NCI-H748 treated with DMSO at 0.1 percent for 48 hours (cell line): ENCODE results near the gene TMEM132C.
A peak's percentile ranks its signal among the peaks of the same experiment; 100 is the strongest.
"Not testable (repeated sequence)": the region's sequence is repeated elsewhere in the genome, so short reads cannot be mapped to it uniquely, and the experiment has no call there.

Source experiments
- DNase-seq: peaks from one replicate; lab custom pipeline; 2025; lab: John Stamatoyannopoulos, UW

The TMEM132C gene

DNA sequence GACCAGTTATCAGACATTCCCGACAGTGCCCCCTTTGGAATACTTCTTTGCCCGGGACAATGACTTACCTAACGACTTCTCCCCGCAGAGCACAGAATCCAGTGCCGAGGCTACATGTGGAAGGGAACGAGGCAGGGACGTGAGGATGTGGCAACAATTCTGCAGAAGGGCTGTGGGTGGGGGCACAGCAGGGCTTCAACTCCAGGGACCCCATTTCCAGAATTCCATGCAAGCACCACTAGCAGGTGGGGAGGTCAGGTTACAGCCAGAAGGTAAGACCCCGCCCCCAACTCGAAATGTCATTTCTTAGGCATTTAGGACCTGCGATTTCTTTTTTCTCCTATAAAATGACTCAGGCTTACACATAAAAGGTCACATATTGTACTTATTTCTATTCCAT is 207.9 kb downstream of the TMEM132C start:
- no peak for DNase-seq

DNA sequence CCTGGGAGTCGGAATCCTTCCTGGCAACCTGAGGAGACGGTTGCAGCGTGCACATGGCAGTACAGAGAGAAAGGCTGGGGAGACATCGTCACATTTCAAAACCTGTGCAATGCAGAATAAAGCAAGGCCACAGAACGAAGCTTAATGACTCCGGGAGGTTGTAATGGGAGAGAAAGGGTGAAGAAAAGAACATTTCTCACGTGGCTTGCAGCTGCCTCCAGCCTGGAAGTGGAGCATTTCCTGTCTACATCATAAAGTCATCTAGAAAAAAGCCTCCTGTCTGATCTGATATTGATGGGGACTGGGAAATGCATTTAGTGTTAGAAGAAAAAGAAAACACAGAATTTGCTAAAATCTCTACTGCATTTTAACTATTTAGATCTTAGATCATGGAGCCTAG is 209.3 kb downstream of the TMEM132C start:
- DNase-seq, result no peak

DNA sequence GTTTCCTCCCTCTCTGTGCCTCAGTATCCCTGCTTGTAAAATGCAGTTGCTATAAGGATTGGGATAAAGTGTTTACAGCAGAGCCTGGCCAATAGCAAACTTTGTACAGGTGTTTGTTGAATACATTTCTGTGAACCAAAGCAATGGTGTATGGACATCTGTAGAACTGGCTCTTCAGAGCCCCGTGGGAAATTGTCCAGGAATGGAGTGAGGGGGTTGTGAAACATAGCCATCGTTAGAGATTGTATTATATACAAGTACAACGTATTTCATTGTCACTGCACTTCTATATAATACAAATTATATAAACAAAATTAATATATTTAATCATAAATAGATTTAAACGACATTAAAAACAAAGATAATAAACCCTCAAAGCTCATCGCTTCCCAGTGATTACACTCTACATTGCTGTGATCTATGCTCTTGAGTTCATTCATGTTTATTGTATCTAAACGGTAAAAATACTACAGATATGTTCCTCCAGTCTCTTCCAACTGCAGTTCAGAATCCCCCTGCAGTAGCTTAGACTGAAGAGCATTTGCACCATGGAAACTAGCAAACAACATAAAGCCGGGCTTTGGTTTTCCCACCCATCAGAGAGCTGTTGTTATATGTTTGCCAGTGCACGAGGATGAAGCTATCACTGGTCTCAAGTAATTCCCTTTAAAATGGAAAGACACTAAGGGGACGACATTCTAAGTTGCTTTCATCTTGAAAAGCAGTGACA is 216.7 kb downstream of the TMEM132C start:
- DNase-seq, result no peak

DNA sequence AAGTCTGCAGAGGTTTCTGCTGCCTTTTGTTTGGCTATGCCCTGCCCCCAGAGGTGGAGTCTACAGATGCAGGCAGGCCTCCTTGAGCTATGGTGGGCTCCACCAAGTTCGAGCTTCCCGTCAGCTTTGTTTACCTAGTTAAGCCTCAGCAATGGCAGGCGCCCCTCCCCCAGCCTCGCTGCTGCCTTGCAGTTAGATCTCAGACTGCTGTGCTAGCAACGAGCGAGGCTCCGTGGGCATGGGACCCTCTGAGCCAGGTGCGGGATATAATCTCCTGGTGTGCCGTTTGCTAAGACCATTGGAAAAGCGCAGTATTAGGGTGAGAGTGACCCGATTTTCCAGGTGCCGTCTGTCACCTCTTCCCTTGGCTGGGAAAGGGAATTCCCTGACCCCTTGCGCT is 230.4 kb downstream of the TMEM132C start:
- not testable (repeated sequence) for DNase-seq

DNA sequence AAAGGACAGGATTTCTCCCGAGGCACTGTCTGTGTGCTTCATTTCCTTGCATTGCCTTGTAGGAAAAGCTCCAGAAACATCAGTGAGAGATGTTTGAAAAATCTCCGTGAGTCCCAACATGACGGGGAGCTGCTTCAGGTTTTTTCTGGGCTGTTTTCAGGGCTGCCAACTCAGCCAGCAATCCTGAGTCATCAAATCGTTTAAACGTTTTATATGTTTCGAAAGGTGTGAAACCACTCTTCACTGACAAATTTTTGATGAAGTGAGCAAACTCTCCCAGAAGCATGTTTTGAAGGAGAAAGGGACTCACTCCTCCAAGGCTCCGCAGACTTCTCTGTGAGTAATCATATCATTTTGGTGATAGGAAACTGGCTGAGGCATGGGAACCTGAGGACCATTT is 240.5 kb downstream of the TMEM132C start:
- no peak for DNase-seq

DNA sequence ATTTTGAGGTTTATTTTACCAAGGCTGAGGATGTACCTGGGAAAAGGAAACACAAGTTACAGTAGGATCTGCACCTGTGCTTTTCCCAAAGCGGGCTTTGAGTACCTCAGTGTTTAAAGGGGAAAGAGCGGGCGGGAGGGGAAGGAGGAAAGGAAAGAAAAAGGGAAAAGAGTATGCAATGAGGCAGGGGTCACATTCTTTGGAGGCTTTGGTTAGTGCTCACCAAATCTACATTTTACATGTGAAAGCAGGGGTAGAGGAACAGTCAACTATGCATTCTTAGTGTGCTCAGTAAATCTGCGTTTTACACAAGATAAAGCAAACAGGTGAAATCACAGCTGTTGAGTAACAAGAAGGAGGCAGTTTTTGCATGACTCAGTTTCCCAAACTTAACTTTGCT is 242.2 kb downstream of the TMEM132C start:
- DNase-seq, result no peak

DNA sequence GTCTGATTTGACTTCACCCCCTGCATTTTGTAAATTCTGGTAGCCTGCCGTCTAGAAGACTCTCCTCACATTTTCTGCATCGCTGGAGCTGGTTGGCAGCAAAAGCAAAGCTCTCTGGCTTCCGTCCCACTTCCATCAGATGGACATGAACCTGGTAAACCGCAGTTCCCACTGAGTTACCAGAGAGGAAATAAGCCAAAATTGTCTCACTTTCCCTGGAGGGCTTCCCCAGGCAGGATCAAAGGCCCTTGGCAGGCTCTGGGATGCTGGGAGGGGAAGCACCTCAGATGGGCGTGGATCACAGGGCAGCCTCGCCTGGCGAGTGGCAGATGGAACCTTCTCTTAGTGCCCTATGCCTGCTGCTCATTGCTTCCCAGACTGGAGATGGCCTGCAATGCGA is 243.5 kb downstream of the TMEM132C start:
- no peak for DNase-seq

DNA sequence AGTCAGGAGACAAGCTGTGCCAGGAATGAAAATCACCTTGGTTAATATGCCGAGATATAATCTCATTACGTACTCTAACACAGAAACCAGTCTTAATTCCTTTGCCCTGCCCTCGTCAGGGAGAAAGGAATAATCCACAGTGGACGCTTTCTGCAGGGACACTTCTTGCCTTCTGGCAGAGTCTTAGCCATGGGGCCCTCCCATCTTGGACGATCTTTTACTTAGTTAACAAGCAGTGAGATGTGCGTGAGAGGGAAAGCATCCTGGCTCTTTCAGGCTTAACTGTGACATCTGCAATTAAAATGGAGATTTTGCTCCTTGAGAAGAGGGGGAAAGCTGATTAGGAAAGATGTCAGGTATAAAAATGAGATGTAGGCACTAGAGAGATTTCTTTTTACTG is 246.4 kb downstream of the TMEM132C start:
- DNase-seq, result no peak

DNA sequence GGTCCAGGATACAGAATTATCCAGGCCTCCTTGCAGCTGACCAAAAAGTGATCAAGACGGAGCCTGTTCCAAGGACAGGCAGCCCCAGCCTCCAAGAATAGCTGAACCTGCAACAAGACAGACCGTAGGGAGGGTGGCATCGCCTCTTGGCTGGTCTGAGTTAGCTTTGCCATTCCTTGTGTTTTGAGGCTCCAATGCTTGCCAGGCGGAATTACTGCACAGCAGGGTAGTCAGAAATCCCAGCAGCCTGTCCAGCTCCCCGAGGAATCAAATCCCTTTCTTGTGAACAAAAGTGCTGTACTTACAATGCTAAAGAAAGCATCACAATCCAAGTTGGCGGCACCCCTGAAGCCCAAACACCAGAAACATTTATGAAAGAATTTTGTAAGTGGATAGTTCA is 246.9 kb downstream of the TMEM132C start:
- DNase-seq, result no peak

DNA sequence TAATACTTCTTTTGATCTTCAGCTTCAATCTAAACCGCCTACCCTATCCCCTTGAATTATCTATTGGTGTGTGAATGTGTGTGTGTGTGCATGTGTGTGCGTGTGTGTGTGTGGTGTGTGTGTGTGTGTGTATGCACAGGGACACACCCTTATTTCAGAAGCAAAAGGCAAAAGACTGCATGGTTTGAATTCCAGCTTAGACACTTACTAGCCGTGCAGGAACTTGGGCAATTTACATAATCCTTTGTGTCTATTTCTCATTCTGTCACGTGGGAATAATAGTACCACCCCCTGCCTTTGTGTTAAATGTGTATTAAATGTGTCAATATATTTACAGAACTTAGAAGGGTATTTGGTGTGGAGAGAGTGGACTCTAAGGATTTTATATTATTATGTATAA is 251.7 kb downstream of the TMEM132C start:
- DNase-seq, result no peak

DNA sequence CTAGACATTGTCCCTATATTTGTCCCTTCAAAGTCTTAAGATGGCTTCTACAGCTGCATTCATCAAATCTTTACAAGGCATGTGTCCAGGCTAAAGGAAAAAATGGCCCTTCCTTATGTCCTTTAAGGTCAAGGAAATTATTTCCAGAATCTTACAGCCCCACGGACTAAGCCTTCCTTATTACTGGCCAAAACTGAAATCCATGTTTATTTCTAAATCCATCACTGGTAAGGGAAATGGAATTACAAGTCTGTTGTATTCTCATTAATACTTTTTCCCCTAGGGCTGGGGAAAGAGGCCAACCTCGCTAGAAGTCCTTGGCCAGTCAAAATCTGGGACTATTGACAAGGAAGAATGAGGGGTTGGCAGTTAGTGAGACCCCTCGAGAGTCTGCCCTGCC is 252.5 kb downstream of the TMEM132C start:
- DNase-seq, result no peak

DNA sequence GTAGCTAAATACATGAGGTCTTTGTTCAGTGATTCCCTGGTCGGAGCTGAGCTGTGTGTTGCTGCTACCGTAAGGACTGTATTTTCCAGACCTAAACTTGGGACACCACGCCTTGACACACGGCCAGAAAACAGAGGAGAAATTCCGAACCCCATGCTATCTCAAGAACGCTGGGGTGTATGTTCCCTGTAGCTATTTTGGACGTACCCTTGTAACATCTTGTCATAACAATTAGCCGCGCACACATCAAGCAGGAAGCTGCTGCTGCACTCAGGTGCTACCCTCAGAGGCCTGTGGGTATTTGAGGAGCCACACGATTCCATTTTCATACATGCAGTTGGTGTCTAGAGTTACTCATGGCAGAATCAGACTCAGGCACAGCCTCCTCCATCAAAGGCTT is 255.0 kb downstream of the TMEM132C start:
- DNase-seq, result no peak

DNA sequence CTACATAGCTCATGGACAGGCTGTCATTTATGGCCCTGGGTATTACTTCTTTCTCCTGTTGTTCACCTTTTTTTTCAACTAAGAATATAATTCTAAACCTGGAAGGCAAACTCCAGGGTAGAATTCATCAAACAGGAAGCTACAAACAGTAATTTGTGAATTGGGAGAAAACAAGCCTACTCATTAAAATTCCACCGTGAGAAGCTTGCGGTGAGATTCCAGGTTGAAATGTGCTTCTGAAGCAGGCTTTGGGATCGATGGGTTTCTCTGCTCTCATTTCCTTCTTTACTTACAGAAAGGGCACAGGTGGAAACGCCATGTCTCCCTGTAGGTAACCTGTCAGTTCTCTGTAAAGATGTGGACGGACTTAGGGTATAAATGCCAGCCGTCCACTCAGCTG is 257.5 kb downstream of the TMEM132C start:
- DNase-seq, result no peak

DNA sequence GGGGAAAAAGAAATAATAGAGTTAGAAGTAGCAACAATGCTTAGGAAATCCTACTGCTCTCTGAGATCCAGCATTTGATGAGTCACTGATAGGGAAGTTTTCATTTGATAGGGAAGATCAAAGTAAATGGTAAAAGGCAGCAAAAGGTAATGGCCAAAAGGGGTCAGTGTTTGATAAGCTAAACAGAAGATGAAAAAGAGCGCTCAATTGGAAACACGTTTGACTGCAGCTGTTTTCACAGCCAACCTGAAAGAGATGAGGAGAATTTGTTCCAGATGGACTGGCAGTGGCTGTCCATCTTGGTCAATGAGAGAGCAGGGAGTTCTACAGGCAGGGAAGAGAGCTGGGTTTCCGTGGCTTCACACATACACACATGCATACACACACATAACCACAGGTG is 264.2 kb downstream of the TMEM132C start:
- peak; percentile 33 for DNase-seq

DNA sequence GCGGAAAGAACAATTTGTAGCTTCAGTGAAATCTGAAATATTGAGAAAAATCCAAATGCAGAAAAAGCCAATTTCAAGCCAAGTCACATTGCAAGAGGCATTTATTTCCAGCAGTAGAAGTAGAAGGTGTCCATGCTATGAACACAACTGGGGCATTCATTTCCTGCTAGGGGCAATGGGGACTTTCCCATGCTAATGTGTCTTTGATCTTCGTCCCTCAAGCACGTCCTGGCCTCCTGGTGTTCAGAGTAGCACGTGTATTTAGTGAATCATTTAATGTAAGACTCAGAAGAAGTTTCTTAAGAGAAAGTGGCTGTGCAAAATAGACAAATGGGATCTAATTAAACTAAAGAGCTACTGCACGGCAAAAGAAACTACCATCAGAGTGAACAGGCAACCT is 267.9 kb downstream of the TMEM132C start:
- no peak for DNase-seq

DNA sequence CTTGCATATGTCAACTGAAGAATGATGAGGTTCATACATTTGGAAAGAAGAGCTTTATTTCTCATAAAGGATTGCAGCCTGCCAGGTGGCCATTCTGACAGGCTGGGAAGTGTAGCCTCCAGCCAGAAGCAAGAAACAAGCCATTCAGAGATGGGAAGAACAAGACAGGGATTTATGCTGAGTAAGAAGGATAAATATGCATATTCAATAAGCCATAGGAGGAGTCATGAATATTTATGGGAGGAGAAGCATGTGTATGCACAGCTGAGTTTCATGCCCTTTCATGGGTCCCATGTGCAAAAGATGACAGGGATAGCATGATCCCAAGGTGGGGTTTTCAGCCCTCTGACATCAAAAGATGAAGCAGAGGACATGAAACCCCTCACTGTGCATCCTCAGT is 269.8 kb downstream of the TMEM132C start:
- DNase-seq, result no peak

DNA sequence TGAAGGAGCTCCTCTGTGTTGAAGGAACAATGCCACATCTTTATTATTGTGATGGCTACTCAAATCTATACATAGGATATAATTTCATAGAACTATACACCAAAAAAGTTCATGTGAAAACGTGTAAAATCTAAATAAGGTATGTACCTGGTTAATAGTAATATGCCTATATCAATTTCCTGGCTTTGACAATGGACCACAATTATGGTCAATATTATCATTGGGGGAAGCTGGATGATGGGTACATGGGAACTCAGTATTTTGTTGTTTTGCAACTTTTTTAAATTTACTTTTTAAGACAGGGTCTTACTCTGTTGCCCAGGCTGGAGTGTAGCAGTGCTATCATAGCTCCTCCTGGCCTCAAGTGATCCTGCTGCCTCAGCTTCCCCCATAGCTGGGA is 270.7 kb downstream of the TMEM132C start:
- DNase-seq, result no peak

DNA sequence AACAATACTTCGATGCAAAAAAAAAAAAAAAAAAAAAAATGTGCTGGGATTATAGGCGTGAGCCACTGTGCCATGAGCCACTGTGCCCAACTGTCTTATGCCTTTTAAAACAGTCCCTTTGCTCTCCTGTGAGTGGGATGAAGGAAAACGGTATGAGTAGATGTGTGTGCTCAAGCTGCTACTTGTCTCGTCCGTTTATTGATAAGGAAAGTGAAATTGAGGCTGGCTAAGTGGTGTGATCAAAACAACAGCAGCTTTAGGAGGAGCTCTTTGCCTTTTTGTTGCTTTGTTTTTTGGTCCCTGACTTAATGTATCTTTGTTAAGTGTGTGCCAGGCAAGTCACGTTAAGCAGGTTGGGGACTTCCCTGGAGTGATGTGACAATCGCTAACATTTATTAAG is 275.9 kb downstream of the TMEM132C start:
- peak; percentile 8 for DNase-seq

DNA sequence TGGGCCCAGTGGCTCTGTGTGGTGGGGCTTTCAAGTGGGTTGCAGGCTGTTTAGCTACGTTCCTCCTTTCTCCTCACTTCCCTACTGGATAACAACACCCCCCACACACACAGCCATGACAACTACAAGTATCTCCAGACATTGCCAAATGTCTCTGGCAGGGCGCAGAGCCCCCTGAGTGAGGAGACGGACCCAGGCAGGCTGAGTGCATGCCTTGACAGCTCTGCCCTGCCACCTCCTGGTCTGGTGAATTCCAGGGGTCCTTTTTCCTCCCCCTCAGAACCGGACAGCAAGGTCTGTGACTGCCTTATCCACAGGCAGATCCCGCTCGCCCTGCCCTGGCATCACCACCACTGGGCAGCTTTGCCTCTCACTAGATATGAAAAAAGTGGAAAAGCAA is 276.5 kb downstream of the TMEM132C start:
- DNase-seq, result no peak

DNA sequence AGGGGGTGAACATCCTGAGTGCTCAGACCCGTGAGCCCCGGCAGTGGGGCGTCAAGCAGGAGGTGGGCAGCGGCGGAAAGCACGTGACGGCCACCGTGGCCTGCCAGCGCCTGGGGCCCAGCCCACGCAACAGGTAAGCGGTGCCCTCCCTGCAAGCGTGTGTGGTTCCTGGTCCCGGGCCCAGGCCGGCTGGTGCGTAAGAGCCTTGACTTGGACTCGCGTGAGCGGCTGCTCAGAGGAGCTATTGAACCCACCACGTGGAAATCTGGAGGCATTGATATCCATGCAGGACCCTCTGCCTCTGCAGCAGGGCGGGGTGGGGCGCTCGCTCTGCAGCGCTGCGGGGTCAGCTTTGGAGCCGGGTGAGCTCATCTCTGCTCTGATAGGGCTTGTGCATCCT is 277.0 kb downstream of the TMEM132C start:
- DNase-seq, result no peak

DNA sequence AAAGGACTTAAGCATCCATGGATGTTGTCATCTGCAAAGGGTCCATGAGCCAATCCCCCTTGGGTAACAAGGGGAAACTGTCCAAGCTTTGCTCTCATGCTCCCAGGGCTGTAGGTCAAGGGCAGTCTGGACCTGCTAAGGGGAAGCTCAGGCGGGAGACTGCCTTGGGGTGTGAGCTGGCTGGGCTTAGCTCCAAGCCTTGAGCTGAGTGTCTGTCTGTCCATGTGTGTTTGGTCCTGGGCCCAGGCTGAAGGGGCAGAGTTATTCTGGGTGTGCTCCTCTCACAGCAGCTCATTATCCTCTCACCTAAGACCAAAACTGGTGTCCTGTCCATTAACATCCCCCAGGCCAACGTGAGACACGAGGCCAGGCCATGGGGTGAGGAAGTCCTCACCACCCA is 282.0 kb downstream of the TMEM132C start:
- DNase-seq, result no peak

DNA sequence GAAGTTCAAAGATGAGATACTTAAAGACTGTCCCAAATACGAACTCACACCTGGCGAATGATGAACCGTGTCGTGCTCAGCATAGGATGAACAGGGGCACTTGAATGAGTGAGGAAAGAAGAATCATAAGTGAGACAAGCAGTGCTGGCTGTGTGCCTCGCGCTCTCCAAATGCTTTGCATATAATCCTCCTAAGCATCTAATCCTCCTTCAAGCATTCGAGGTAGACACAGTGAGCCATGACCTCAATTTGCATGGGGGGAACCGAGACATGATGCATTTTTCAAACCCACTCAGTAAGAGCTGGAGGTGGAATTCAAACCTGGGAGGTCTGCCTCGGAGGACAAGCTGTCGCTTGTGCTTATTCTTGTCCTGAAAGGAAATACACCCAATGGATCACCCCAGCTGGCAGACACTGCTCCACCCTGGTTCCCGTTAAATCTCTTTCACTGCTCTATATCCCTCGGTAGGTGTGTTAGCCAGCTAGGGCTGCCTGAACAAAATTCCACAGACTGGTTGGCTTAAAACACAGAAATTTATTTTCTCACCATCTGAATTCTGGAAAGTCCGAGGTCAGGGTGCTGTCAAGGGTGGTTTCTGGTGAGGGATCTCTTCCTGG is 282.7 kb downstream of the TMEM132C start:
- no peak for DNase-seq

DNA sequence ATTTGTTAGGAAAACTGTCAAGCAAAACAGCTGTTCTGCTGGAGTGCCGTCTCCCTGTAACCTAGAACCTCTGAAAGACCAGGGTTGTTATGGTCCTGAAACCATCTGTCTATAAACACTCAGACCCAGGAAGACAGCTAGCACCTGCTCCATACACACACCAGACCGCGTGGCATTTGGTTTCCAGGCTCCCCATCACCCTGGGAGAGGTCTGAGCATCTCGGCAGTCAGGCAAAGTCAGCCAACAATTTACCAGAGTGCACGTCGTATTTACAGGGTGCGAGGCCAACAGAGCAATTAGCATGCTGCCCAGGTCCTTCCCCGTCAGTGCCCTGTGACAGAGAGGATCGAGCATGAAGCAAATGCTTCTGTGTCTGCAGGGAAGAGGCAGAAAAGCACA is 284.3 kb downstream of the TMEM132C start:
- peak; percentile 79 for DNase-seq
